Neural progenitor cell (in vitro differentiated cells): ENCODE data around the gene VPS51.
A peak's percentile ranks its signal among the peaks of the same experiment; 100 is the strongest.

Experiments used
- EZH2 ChIP-seq: fragments of 200-600 bp; sonication (generic); IDR thresholded peaks from 2 replicates; pipeline ENCODE4 v1.6.1; 2017; ENCODE audit warnings: antibody characterized with exemption, mild to moderate bottlenecking, moderate library complexity
- EZH2phosphoT487 ChIP-seq: fragments of 200-600 bp; sonication (generic); IDR thresholded peaks from 2 replicates; pipeline ENCODE4 v1.6.1; 2017; ENCODE audit warnings: antibody characterized with exemption
- TF ChIP-seq, protein P1 (sequence below): fragments of 200-600 bp; sonication (generic); IDR thresholded peaks from 2 replicates; pipeline ENCODE4 v1.5.1; 2017; ENCODE audit warnings: antibody characterized with exemption, mild to moderate bottlenecking

DNA sequence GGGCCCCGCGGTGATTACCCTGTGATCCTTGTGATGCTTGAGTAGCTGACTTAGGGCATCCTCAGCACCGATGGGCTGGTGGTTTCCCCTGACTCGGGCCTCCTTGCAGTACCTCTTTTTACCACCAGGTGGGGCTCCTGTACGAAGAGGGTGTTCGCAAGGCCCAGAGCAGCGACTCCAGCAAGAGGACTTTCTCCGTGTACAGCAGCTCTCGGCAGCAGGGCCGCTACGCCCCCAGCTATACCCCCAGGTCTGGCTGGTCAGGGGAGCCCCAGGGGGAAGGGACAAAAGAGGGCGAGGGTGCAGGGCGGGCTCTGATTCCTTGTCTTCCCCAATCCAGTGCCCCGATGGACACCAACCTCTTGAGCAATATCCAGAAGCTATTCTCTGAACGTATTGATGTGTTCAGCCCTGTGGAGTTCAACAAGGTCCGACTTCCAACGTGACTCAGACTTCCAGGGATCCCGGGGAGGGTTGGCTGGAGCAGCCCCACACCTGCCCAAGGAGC, 14.4 kb downstream of the VPS51 start:
- TF ChIP-seq, protein P1, sequence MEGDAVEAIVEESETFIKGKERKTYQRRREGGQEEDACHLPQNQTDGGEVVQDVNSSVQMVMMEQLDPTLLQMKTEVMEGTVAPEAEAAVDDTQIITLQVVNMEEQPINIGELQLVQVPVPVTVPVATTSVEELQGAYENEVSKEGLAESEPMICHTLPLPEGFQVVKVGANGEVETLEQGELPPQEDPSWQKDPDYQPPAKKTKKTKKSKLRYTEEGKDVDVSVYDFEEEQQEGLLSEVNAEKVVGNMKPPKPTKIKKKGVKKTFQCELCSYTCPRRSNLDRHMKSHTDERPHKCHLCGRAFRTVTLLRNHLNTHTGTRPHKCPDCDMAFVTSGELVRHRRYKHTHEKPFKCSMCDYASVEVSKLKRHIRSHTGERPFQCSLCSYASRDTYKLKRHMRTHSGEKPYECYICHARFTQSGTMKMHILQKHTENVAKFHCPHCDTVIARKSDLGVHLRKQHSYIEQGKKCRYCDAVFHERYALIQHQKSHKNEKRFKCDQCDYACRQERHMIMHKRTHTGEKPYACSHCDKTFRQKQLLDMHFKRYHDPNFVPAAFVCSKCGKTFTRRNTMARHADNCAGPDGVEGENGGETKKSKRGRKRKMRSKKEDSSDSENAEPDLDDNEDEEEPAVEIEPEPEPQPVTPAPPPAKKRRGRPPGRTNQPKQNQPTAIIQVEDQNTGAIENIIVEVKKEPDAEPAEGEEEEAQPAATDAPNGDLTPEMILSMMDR = peak; percentile 91
- TF ChIP-seq EZH2phosphoT487 (no peak), EZH2 (no peak)
